SU-DHL-6 (cell line): ENCODE results near the gene NUDT7.

Experiments used
- H2AFZ ChIP-seq: fragments of 200-600 bp; sonication (generic); 2 replicates; pipeline ENCODE4 v1.6.1; 2014; ENCODE audit warnings: low read depth, mild to moderate bottlenecking, moderate library complexity, mixed read lengths, antibody characterized with exemption, low read length; ENCODE audit not compliant: severe bottlenecking
- H3F3A ChIP-seq: fragments of 200-600 bp; shearing (Covaris generic); 2 replicates; pipeline ENCODE4 v1.6.0; 2016; ENCODE audit warnings: antibody characterized with exemption, mild to moderate bottlenecking; ENCODE audit not compliant: insufficient read depth
- H3K27ac ChIP-seq: fragments of 200-600 bp; sonication (generic); 2 replicates; pipeline ENCODE4 v1.5.1; 2016; ENCODE audit warnings: low read depth, mild to moderate bottlenecking, low read length, moderate library complexity, mixed read lengths
- H3K27me3 ChIP-seq: fragments of 200-600 bp; sonication (generic), shearing (Covaris generic); 2 replicates; pipeline ENCODE4 v1.6.0; 2014; ENCODE audit warnings: mild to moderate bottlenecking, low read length
- H3K36me3 ChIP-seq: fragments of 200-600 bp; sonication (generic); 2 replicates; pipeline ENCODE4 v1.6.1; 2014; ENCODE audit warnings: mild to moderate bottlenecking, low read length, mixed read lengths
- H3K4me2 ChIP-seq: fragments of 300-600, 200-600 bp; shearing (Covaris generic), sonication (generic); 2 replicates; pipeline ENCODE4 v1.6.0; 2014; ENCODE audit warnings: low read length, low read depth, mild to moderate bottlenecking; ENCODE audit not compliant: poor library complexity, severe bottlenecking
- H3K4me3 ChIP-seq: fragments of 200-600 bp; sonication (generic); 2 replicates; pipeline ENCODE4 v1.5.1; 2014; ENCODE audit warnings: antibody characterized with exemption, low read length, mild to moderate bottlenecking, mixed read lengths; ENCODE audit not compliant: insufficient read depth, poor library complexity, severe bottlenecking
- H3K79me2 ChIP-seq: fragments of 200-600 bp; sonication (generic); 2 replicates; pipeline ENCODE4 v1.6.1; 2014; ENCODE audit warnings: mild to moderate bottlenecking, low read length, moderate library complexity; ENCODE audit not compliant: insufficient read depth
- H3K9ac ChIP-seq: fragments of 200-600 bp; sonication (generic); 2 replicates; pipeline ENCODE4 v1.7.0; 2014; ENCODE audit warnings: mild to moderate bottlenecking, low read length
- H3K9me2 ChIP-seq: fragments of 200-600 bp; sonication (generic); replicated peaks from 2 replicates; pipeline ENCODE4 v1.6.1; 2014; ENCODE audit warnings: low read length; ENCODE audit not compliant: insufficient read depth
- H3K9me3 ChIP-seq: fragments of 200-600 bp; sonication (generic); 2 replicates; pipeline ENCODE4 v1.6.1; 2014; ENCODE audit warnings: low read length, mixed read lengths; ENCODE audit not compliant: insufficient read depth
- H4K20me1 ChIP-seq: fragments of 200-600 bp; sonication (generic); 2 replicates; pipeline ENCODE4 v1.6.1; 2014; ENCODE audit warnings: low read depth, mild to moderate bottlenecking, antibody characterized with exemption, low read length, moderate library complexity, mixed read lengths
- EZH2phosphoT487 ChIP-seq: fragments of 200-600 bp; sonication (generic), shearing (Covaris generic); conservative IDR thresholded peaks from 2 replicates; pipeline ENCODE4 v1.6.1; 2018; ENCODE audit warnings: mild to moderate bottlenecking, antibody characterized with exemption, low read length, moderate library complexity, mixed read lengths
- TF ChIP-seq, protein P1 (sequence below): fragments of 200-600 bp; sonication (generic); IDR thresholded peaks from one replicate; pipeline ENCODE4 v1.5.1; 2017; ENCODE audit warnings: antibody characterized with exemption, mild to moderate bottlenecking, low read length, moderate library complexity; ENCODE audit not compliant: insufficient read depth, poor library complexity, severe bottlenecking

Gene NUDT7

DNA sequence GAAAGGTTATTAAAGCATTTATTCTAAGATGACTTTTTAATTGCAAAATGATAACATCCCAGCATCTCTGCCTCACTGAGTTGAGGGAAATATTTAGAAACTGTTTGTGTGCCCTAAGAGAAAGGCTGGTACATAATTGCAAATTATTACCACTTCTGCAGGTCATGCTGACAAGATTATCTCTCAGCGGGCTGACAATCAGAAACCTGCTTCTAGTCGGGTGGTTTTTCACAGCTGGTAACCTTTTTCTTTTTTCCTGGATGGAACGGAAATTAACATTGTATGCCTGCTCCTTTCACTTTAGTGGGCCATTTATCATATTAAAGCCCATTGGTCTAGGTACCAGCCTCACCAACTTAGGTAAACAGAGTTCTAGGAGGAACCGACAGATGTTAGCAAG, 17.0 kb upstream of the NUDT7 start:
- H3K9me3 ChIP-seq: no peaks in the 10 kb centered on the region
- no peak overlapping the region for H2AFZ ChIP-seq
- no peaks in the 10 kb centered on the region for H3F3A ChIP-seq
- no peak overlapping the region for H3K27ac ChIP-seq
- no peaks in the 10 kb centered on the region for H3K36me3 ChIP-seq
- H3K27me3 ChIP-seq: peaks cover 7% of the 10 kb centered on the region; the same call in 1 of the 2 replicates
- H4K20me1 ChIP-seq: no peaks in the 10 kb centered on the region
- H3K9ac ChIP-seq: no peak overlapping the region
- TF ChIP-seq EZH2phosphoT487: no peak
- TF ChIP-seq, protein P1, sequence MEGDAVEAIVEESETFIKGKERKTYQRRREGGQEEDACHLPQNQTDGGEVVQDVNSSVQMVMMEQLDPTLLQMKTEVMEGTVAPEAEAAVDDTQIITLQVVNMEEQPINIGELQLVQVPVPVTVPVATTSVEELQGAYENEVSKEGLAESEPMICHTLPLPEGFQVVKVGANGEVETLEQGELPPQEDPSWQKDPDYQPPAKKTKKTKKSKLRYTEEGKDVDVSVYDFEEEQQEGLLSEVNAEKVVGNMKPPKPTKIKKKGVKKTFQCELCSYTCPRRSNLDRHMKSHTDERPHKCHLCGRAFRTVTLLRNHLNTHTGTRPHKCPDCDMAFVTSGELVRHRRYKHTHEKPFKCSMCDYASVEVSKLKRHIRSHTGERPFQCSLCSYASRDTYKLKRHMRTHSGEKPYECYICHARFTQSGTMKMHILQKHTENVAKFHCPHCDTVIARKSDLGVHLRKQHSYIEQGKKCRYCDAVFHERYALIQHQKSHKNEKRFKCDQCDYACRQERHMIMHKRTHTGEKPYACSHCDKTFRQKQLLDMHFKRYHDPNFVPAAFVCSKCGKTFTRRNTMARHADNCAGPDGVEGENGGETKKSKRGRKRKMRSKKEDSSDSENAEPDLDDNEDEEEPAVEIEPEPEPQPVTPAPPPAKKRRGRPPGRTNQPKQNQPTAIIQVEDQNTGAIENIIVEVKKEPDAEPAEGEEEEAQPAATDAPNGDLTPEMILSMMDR: no peak
- H3K9me2 ChIP-seq: no peaks in the 10 kb centered on the region
- H3K79me2 ChIP-seq: no peaks in the 10 kb centered on the region
- H3K4me2 ChIP-seq: no peak overlapping the region
- H3K4me3 ChIP-seq: no peak overlapping the region

DNA sequence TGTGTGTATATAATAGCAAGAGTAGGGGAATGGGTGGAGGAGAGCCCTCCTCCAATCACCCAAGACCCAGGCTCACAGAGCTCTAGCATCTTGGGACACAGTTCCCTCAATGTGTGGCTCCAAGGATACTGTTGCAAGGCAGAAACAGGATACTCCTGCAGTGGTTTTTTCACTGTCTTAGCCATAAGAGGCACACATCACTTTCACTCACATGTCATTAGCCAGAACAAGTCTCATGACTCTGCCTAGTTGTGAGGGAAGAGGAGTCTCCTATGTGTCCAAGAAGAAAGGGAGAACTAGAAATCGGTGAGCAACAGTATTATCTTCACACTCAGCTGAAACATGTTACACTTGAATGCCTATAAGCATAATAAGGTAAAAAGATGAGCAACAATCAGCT, 11.1 kb upstream of the NUDT7 start:
- Histone ChIP-seq H3K4me2 (no peak overlapping the region), H2AFZ (no peak overlapping the region), H3K27me3 (0 out of 2 replicates have a peak, but pooled peaks cover 4% of the 10 kb centered on the region), H3F3A (no peaks in the 10 kb centered on the region), H3K79me2 (no peaks in the 10 kb centered on the region), H3K36me3 (no peaks in the 10 kb centered on the region), H3K9me3 (no peaks in the 10 kb centered on the region), H4K20me1 (no peaks in the 10 kb centered on the region), H3K9ac (no peak overlapping the region), H3K4me3 (no peak overlapping the region), H3K9me2 (no peaks in the 10 kb centered on the region), H3K27ac (no peak overlapping the region)
- TF ChIP-seq EZH2phosphoT487: no peak
- TF ChIP-seq, protein P1: no peak

DNA sequence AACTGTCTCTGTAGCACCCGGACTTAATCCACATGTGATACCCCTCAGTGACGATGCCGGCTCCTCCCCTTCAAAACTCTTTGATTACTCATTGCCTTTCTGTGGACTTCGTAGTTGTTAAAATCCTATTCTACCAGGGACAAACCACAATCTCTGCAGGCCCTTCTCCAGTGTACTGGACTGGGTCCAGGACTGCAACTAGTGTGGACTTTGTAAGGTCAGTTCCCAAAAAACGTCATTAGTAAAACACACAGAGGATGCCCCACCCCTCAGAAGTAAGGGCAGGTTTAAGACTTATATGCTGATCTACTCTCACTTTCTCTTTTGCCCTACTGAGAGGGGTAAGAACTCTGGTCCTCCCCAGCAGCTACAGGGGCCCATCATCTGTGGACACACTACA, 10.5 kb upstream of the NUDT7 start:
- H4K20me1 ChIP-seq: no peaks in the 10 kb centered on the region
- no peaks in the 10 kb centered on the region for H3K9me2 ChIP-seq
- TF ChIP-seq, protein P1: no peak
- TF ChIP-seq EZH2phosphoT487: no peak
- no peaks in the 10 kb centered on the region for H3K9me3 ChIP-seq
- H3K4me2 ChIP-seq: no peak overlapping the region
- H3K27me3 ChIP-seq: 0 out of 2 replicates have a peak, but pooled peaks cover 4% of the 10 kb centered on the region
- H2AFZ ChIP-seq: no peak overlapping the region
- H3K27ac ChIP-seq: no peak overlapping the region
- no peak overlapping the region for H3K4me3 ChIP-seq
- no peaks in the 10 kb centered on the region for H3K36me3 ChIP-seq
- no peak overlapping the region for H3K9ac ChIP-seq
- H3F3A ChIP-seq: no peaks in the 10 kb centered on the region
- no peaks in the 10 kb centered on the region for H3K79me2 ChIP-seq

- Histone ChIP-seq H3K27ac (no peak overlapping the region), H3K9me3 (no peaks in the 10 kb centered on the region), H2AFZ (no peak overlapping the region), H3K36me3 (no peaks in the 10 kb centered on the region), H3K27me3 (no peaks in the 10 kb centered on the region), H3K79me2 (no peaks in the 10 kb centered on the region), H3K4me3 (no peak overlapping the region), H3K9ac (no peak overlapping the region), H3K9me2 (no peaks in the 10 kb centered on the region), H3F3A (no peaks in the 10 kb centered on the region), H3K4me2 (no peak overlapping the region), H4K20me1 (no peaks in the 10 kb centered on the region)
- TF ChIP-seq, protein P1: no peak
- no peak for TF ChIP-seq EZH2phosphoT487
Observed at GRCh38 chr16:77715145-77715544, 7.2 kb upstream of the NUDT7 start.
